ENCODE data around the gene MAPK8IP3.

GRCh38 chr16:1812732-1813163 lies 106.8 kb downstream of the MAPK8IP3 start:
- TF ChIP-seq CTCF (IDR thresholded peaks at IDR 0.05) (peak in 2 of 3 donors; percentile 33 to 53), POLR2AphosphoS5 (IDR thresholded peaks at IDR 0.05) (no peak)
